WTC11 (cell line): ENCODE measurements around the gene PTPN13.

Source experiments
- NR1H2 ChIP-seq: sonication (generic); formaldehyde crosslinking; IDR thresholded peaks from 2 replicates; pipeline ENCODE4 v1.9.0; 2021; ENCODE audit warnings: mild to moderate bottlenecking, moderate library complexity, missing genetic modification reagents
- TEAD4 ChIP-seq: sonication (generic); formaldehyde crosslinking; IDR thresholded peaks from 2 replicates; pipeline ENCODE4 v1.8.0; 2022; ENCODE audit warnings: mild to moderate bottlenecking, missing genetic modification reagents
- TP53 ChIP-seq: sonication (generic); formaldehyde crosslinking; IDR thresholded peaks from 2 replicates; pipeline ENCODE4 v1.8.1; 2023; ENCODE audit warnings: mild to moderate bottlenecking, missing genetic modification reagents
- ZNF121 ChIP-seq: sonication (generic); formaldehyde crosslinking; IDR thresholded peaks from 2 replicates; pipeline ENCODE4 v1.8.0; 2023; ENCODE audit warnings: missing genetic modification reagents
- ZNF423 ChIP-seq: fragments of 250-450 bp; sonication (Bioruptor Pico); IDR thresholded peaks from 2 replicates; pipeline ENCODE4 v2.1.2; 2022; ENCODE audit warnings: mild to moderate bottlenecking, moderate library complexity
- TF ChIP-seq, protein P1 (sequence below): fragments of 200-600 bp; IDR thresholded peaks from 2 replicates; pipeline ENCODE4 v1.8.0; 2022; ENCODE audit warnings: antibody characterized with exemption
- TF ChIP-seq, protein P2 (sequence below): sonication (generic); formaldehyde crosslinking; IDR thresholded peaks from 2 replicates; pipeline ENCODE4 v1.8.1; 2023; ENCODE audit warnings: mild to moderate bottlenecking, missing genetic modification reagents
- TF ChIP-seq, protein P3 (sequence below): sonication (generic); formaldehyde crosslinking; IDR thresholded peaks from 2 replicates; pipeline ENCODE4 v1.8.1; 2023; ENCODE audit warnings: mild to moderate bottlenecking, missing genetic modification reagents

DNA sequence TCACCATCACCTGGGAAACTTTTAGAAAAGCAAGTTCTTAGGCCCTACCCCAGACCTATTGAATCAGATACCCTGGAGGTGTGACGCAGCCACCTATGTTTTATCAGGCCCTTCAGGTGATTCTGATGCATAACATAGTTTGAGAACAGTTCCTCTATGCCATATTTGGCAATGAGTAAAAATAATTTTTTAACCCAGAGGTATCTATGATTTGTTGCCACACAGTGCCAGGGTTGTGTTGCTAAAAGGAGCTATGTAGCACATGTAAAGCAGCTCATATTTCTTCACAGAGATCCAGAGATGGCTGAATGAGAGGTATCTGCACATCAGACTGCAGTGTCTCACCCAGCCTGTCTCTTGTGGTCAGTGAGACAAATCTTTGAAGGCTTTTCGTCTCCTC, 85.3 kb downstream of the PTPN13 start:
- TF ChIP-seq, protein P1, sequence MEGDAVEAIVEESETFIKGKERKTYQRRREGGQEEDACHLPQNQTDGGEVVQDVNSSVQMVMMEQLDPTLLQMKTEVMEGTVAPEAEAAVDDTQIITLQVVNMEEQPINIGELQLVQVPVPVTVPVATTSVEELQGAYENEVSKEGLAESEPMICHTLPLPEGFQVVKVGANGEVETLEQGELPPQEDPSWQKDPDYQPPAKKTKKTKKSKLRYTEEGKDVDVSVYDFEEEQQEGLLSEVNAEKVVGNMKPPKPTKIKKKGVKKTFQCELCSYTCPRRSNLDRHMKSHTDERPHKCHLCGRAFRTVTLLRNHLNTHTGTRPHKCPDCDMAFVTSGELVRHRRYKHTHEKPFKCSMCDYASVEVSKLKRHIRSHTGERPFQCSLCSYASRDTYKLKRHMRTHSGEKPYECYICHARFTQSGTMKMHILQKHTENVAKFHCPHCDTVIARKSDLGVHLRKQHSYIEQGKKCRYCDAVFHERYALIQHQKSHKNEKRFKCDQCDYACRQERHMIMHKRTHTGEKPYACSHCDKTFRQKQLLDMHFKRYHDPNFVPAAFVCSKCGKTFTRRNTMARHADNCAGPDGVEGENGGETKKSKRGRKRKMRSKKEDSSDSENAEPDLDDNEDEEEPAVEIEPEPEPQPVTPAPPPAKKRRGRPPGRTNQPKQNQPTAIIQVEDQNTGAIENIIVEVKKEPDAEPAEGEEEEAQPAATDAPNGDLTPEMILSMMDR, result no peak
- TF ChIP-seq, protein P2, sequence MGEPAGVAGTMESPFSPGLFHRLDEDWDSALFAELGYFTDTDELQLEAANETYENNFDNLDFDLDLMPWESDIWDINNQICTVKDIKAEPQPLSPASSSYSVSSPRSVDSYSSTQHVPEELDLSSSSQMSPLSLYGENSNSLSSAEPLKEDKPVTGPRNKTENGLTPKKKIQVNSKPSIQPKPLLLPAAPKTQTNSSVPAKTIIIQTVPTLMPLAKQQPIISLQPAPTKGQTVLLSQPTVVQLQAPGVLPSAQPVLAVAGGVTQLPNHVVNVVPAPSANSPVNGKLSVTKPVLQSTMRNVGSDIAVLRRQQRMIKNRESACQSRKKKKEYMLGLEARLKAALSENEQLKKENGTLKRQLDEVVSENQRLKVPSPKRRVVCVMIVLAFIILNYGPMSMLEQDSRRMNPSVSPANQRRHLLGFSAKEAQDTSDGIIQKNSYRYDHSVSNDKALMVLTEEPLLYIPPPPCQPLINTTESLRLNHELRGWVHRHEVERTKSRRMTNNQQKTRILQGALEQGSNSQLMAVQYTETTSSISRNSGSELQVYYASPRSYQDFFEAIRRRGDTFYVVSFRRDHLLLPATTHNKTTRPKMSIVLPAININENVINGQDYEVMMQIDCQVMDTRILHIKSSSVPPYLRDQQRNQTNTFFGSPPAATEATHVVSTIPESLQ (CRISPR knock-in tag), result no peak
- TF ChIP-seq, protein P3, sequence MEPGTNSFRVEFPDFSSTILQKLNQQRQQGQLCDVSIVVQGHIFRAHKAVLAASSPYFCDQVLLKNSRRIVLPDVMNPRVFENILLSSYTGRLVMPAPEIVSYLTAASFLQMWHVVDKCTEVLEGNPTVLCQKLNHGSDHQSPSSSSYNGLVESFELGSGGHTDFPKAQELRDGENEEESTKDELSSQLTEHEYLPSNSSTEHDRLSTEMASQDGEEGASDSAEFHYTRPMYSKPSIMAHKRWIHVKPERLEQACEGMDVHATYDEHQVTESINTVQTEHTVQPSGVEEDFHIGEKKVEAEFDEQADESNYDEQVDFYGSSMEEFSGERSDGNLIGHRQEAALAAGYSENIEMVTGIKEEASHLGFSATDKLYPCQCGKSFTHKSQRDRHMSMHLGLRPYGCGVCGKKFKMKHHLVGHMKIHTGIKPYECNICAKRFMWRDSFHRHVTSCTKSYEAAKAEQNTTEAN (CRISPR knock-in tag), result no peak
- no peak for TF ChIP-seq TP53
- TF ChIP-seq NR1H2 (CRISPR knock-in tag), result no peak
- no peak for TF ChIP-seq ZNF121 (CRISPR knock-in tag)
- no peak for TF ChIP-seq TEAD4 (CRISPR knock-in tag)
- no peak for TF ChIP-seq ZNF423 (CRISPR knock-in tag)
